ENCODE measurements around the gene DAZ4. TPM values are rescaled to one million over a fixed set of nuclear protein-coding genes. Genes with fewer than 3 reads are reported as not detected.
"Not testable (repeated sequence)": the region's sequence is repeated elsewhere in the genome, so short reads cannot be mapped to it uniquely, and the experiment has no call there.

Gene DAZ4
- not detected for total RNA-seq
- not detected for polyA plus RNA-seq
- long read RNA-seq, donor 1: 0 reads
- long read RNA-seq, donor 2: 0 reads
- long read RNA-seq, donor 3: 0 reads
- long read RNA-seq, donor 4: 0 reads

DNA sequence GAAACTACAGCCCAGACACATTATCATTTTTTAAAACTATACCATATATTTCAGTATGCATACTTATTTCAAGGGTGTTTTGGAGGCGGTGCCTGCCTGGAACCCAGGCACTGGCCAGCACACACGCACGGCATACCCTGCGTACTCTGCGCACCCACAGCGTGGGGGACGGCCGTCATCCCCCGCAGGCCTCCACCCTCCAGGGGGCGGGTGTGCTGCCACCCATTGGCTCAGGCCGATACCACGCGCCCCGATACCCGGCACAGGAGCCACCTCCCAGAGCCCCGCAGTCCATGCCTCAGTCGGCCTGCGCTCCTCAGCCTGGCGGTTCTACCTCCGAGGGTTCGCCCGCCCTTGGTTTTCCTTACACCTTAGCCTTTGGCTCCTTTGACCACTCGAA lies at the start of gene DAZ4:
Gene DAZ4, plus strand, starts transcription at position 301 of the 400 bp plus-strand sequence. CDS start 208 bp downstream, outside the sequence.
- H3K4me1 ChIP-seq (ENCODE audit: control insufficient read depth, insufficient read depth, low read length); H3K4me3 ChIP-seq (ENCODE audit: low read length); intact Hi-C loops (cut with DNase I); DNase-seq; ATAC-seq; H3K27me3 ChIP-seq (ENCODE audit: control insufficient read depth, insufficient read depth); H3K27ac ChIP-seq (ENCODE audit: low read length); H3K9me3 ChIP-seq (ENCODE audit: control insufficient read depth, low read length): not testable (repeated sequence)
- no CpG with 5 or more reads among the region's 23 CpGs for WGBS

- not testable (repeated sequence) for ATAC-seq
- no CpG with 5 or more reads among the region's 23 CpGs for WGBS
These were observed 20.4 kb upstream of the DAZ4 start, which contains the start of gene DAZ3 for GRCh38 chrY:24813293-24813692. DAZ3 (minus strand) TSS chrY:24813393; CDS start chrY:24813185, 208 bp downstream.

GRCh38 chrY:24821836-24822235 lies 11.9 kb upstream of the DAZ4 start:
- H3K27ac ChIP-seq (ENCODE audit: low read length); H3K4me3 ChIP-seq (ENCODE audit: low read length); H3K27me3 ChIP-seq (ENCODE audit: control insufficient read depth, insufficient read depth); H3K4me1 ChIP-seq (ENCODE audit: control insufficient read depth, insufficient read depth, low read length); intact Hi-C loops (cut with DNase I); DNase-seq; H3K9me3 ChIP-seq (ENCODE audit: control insufficient read depth, low read length); ATAC-seq: not testable (repeated sequence)
- no CpG with 5 or more reads among the region's 3 CpGs for WGBS

More at GRCh38 chrY:24813293-24813692, 20.4 kb upstream of the DAZ4 start, which contains the start of gene DAZ3:
- H3K27ac ChIP-seq (ENCODE audit: low read length); H3K4me3 ChIP-seq (ENCODE audit: low read length); DNase-seq; intact Hi-C loops (cut with DNase I); H3K9me3 ChIP-seq (ENCODE audit: control insufficient read depth, low read length); H3K27me3 ChIP-seq (ENCODE audit: control insufficient read depth, insufficient read depth); H3K4me1 ChIP-seq (ENCODE audit: control insufficient read depth, insufficient read depth, low read length): not testable (repeated sequence)

GRCh38 chrY:24824184-24824879 lies 9.4 kb upstream of the DAZ4 start:
- H3K27me3 ChIP-seq (ENCODE audit: control insufficient read depth, insufficient read depth); intact Hi-C loops (cut with DNase I); H3K4me3 ChIP-seq (ENCODE audit: low read length); DNase-seq; ATAC-seq; H3K4me1 ChIP-seq (ENCODE audit: control insufficient read depth, insufficient read depth, low read length); H3K9me3 ChIP-seq (ENCODE audit: control insufficient read depth, low read length); H3K27ac ChIP-seq (ENCODE audit: low read length): not testable (repeated sequence)
- 35% methylated on average over 1 of the region's 4 CpGs for WGBS

- H3K9me3 ChIP-seq (ENCODE audit: control insufficient read depth, low read length); H3K4me3 ChIP-seq (ENCODE audit: low read length); H3K4me1 ChIP-seq (ENCODE audit: control insufficient read depth, insufficient read depth, low read length); H3K27ac ChIP-seq (ENCODE audit: low read length); intact Hi-C loops (cut with DNase I); ATAC-seq; H3K27me3 ChIP-seq (ENCODE audit: control insufficient read depth, insufficient read depth); DNase-seq: not testable (repeated sequence)
- no CpG with 5 or more reads among the region's 4 CpGs for WGBS
These were observed 8.7 kb upstream of the DAZ4 start for GRCh38 chrY:24825069-24825468.

Other genes with a start within 250 kb of the DAZ4 start
- gene BPY2B, start 215.9 kb upstream of the DAZ4 start, total RNA-seq: not detected
- gene BPY2B, start 215.9 kb upstream of the DAZ4 start, polyA plus RNA-seq: not detected
- gene DAZ3, start 20.5 kb upstream of the DAZ4 start, total RNA-seq: not detected
- gene DAZ3, start 20.5 kb upstream of the DAZ4 start, polyA plus RNA-seq: not detected
- gene BPY2C, start 218.2 kb downstream of the DAZ4 start, total RNA-seq: not detected
- gene BPY2C, start 218.2 kb downstream of the DAZ4 start, polyA plus RNA-seq: not detected

Data from right cardiac atrium (tissue), 5 donors.